ENCODE data around the gene CX3CR1.

DNA sequence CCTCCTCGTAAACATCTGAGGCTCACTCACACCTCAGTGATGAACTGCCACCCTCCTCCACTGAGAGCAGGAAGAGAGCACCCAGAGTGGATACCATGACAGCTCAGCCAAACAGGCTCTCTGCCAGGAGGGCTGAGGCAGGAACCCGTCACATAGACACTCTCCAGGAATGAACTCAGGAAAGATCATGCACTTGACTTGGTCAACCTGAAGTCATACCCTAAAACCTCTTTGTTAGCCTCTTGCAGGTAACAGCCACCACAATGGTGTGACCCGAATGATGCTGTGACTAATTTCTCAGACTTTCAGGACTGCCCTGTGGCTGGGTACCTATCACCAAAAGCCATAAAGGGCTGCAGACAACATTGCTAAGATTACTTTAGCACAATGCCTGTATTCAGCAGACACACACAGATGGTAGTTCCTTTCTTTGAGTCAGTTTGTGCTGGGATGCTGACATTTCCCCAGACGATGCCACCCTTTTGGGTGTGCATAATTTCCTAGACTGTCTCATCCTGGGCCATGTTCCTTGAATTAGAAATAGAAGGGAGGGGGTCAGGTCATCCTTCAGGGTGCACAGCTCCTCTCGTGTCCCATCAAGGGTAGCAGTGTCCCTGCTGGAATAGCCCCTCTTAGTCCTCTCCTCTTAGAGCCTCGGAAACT is 30.3 kb downstream of the CX3CR1 start:
- TF ChIP-seq, protein P1, sequence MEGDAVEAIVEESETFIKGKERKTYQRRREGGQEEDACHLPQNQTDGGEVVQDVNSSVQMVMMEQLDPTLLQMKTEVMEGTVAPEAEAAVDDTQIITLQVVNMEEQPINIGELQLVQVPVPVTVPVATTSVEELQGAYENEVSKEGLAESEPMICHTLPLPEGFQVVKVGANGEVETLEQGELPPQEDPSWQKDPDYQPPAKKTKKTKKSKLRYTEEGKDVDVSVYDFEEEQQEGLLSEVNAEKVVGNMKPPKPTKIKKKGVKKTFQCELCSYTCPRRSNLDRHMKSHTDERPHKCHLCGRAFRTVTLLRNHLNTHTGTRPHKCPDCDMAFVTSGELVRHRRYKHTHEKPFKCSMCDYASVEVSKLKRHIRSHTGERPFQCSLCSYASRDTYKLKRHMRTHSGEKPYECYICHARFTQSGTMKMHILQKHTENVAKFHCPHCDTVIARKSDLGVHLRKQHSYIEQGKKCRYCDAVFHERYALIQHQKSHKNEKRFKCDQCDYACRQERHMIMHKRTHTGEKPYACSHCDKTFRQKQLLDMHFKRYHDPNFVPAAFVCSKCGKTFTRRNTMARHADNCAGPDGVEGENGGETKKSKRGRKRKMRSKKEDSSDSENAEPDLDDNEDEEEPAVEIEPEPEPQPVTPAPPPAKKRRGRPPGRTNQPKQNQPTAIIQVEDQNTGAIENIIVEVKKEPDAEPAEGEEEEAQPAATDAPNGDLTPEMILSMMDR (IDR thresholded peaks at IDR 0.05): no peak
- no peak for TF ChIP-seq EZH2 (IDR thresholded peaks at IDR 0.05)

Data from neural progenitor cell (in vitro differentiated cells).